ENCODE results near the gene ISCU. TPM values are rescaled to one million over a fixed set of nuclear protein-coding genes. Genes with fewer than 3 reads are reported as not detected.
"Not testable (repeated sequence)": the region's sequence is repeated elsewhere in the genome, so short reads cannot be mapped to it uniquely, and the experiment has no call there.

ISCU gene
- total RNA-seq, 1 donor from 2014 or later, result 48.4 TPM

DNA sequence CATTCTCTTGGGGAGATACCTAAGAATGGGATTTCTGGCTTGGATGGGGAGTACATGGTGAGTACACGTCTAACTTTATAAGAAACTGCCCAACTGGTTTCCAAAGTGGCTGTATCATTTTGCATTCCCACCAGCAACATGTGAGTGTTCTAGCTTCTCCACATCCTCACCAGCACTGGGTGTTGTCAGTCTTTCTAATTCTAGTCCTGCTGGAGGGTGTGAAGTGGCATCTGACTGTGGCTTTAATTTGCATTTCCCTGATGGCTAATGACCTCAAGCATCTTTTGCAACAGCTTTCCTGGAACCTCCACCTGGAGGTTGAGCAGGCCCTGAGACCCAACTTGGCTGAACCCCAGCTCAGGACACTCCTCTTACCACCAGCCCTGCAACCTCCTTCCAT is 53.5 kb downstream of the ISCU start:
- no peak for DNase-seq
- no peaks in the 10 kb centered on the region for H3K4me1 Mint-ChIP-seq (ENCODE audit: low read depth, unreplicated experiment)
- H3K9me3 Mint-ChIP-seq (ENCODE audit: unreplicated experiment), result peaks cover 4% of the 10 kb centered on the region
- no peak overlapping the region for H3K27ac Mint-ChIP-seq (ENCODE audit: unreplicated experiment)
- no peak overlapping the region for H3K4me3 Mint-ChIP-seq (ENCODE audit: unreplicated experiment)
- H3K27me3 Mint-ChIP-seq (ENCODE audit: unreplicated experiment), result peaks cover 4% of the 10 kb centered on the region
- TF ChIP-seq CTCF (IDR thresholded peaks at IDR 0.05; ENCODE audit: partially characterized antibody, unreplicated experiment), result no peak
- H3K36me3 Mint-ChIP-seq (ENCODE audit: unreplicated experiment), result peaks cover 6% of the 10 kb centered on the region

DNA sequence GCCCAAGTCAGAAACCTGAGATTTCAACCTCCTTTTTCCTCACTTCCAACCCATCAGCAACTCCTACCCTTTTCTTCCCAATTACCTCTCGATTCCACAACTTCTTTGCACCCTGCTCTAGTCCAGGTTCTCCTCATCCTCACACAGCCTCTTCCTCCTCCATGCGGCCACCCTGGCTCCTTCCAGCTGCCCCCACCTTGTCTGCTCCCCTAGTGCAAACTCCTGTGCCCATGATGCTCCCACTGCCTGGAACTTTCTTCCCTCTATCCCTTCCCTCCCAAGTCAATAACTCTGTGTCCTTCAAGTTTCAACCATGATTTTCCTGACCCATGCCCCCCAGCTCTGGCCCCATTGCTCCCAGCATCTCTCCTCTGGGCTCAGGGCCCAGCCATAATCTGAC is 54.0 kb downstream of the ISCU start:
- Mint-ChIP-seq H3K4me1 (ENCODE audit: low read depth, unreplicated experiment) (no peaks in the 10 kb centered on the region), H3K27me3 (ENCODE audit: unreplicated experiment) (peaks cover 4% of the 10 kb centered on the region), H3K9me3 (ENCODE audit: unreplicated experiment) (peaks cover 4% of the 10 kb centered on the region), H3K27ac (ENCODE audit: unreplicated experiment) (peak overlapping the region; percentile 23), H3K4me3 (ENCODE audit: unreplicated experiment) (no peak overlapping the region), H3K36me3 (ENCODE audit: unreplicated experiment) (peaks cover 6% of the 10 kb centered on the region)
- no peak for DNase-seq
- TF ChIP-seq CTCF (IDR thresholded peaks at IDR 0.05; ENCODE audit: partially characterized antibody, unreplicated experiment), result no peak

DNA sequence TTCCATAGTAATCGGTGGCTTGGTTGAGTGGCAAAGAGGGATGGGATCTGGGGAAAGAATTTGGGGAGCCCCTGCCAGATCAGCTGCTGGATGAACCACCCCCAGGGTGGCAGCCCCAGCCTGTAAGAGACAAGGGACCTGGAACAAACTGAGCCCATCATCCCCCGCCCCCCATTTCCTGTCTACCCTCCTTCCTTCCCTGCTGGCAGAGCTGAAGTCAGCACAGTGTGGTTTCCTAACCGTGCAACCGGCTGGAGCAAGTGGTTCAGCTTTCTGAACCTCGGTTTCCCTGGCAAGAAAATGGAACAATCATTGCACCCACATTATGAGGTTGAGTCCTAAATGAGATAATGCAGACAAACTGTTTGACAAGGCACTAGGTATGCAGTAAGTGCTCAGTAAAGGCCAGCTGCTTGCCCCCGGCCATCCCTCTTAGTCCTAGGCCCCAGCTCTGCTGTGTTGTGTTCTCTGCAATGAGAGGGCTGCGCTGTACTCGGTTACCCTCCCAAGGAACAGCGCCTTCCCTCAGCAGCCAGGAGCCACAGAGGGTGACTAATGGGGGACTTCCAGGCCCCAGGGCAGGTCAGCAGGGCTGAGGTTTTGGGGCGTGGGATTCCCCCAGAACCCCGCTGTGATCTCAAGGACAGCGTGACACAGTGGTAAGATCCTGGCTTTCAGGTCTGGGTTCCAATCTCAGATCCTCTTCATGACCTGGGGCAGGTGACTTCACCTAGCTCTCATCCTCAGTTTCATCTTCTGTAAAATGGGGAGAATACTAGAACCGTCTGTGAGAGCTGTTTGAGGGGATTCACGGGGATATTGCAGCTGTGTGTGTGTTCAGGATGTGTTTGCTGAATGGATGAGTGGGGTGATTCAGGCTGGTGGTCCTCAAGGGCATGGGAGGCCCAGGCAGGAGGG is 54.8 kb downstream of the ISCU start:
- no peaks in the 10 kb centered on the region for H3K4me1 Mint-ChIP-seq (ENCODE audit: low read depth, unreplicated experiment)
- H3K9me3 Mint-ChIP-seq (ENCODE audit: unreplicated experiment), result peaks cover 4% of the 10 kb centered on the region
- TF ChIP-seq CTCF (IDR thresholded peaks at IDR 0.05; ENCODE audit: partially characterized antibody, unreplicated experiment), result no peak
- H3K36me3 Mint-ChIP-seq (ENCODE audit: unreplicated experiment), result peaks cover 6% of the 10 kb centered on the region
- no peak overlapping the region for H3K4me3 Mint-ChIP-seq (ENCODE audit: unreplicated experiment)
- no peak overlapping the region for H3K27ac Mint-ChIP-seq (ENCODE audit: unreplicated experiment)
- peaks cover 4% of the 10 kb centered on the region for H3K27me3 Mint-ChIP-seq (ENCODE audit: unreplicated experiment)
- DNase-seq, result no peak

- TF ChIP-seq CTCF (IDR thresholded peaks at IDR 0.05; ENCODE audit: partially characterized antibody, unreplicated experiment), result peak; percentile 99
- peak; percentile 88 for DNase-seq
- Mint-ChIP-seq H3K4me1 (ENCODE audit: low read depth, unreplicated experiment) (no peaks in the 10 kb centered on the region), H3K9me3 (ENCODE audit: unreplicated experiment) (peaks cover 5% of the 10 kb centered on the region), H3K4me3 (ENCODE audit: unreplicated experiment) (no peak overlapping the region), H3K27me3 (ENCODE audit: unreplicated experiment) (peaks cover 4% of the 10 kb centered on the region), H3K27ac (ENCODE audit: unreplicated experiment) (no peak overlapping the region), H3K36me3 (ENCODE audit: unreplicated experiment) (peaks cover 6% of the 10 kb centered on the region)
Observed at GRCh38 chr12:108618079-108618952, 55.9 kb downstream of the ISCU start.

- H3K4me1 Mint-ChIP-seq (ENCODE audit: low read depth, unreplicated experiment); H3K9me3 Mint-ChIP-seq (ENCODE audit: unreplicated experiment); H3K4me3 Mint-ChIP-seq (ENCODE audit: unreplicated experiment); H3K27ac Mint-ChIP-seq (ENCODE audit: unreplicated experiment); DNase-seq; H3K36me3 Mint-ChIP-seq (ENCODE audit: unreplicated experiment); H3K27me3 Mint-ChIP-seq (ENCODE audit: unreplicated experiment): not testable (repeated sequence)
Observed at GRCh38 chr12:108618953-108619274, 56.5 kb downstream of the ISCU start.

Other genes starting within 250 kb of the ISCU start
- gene CMKLR1, start 223.3 kb upstream of the ISCU start, total RNA-seq (ENCODE audit: unreplicated experiment), result not detected
- gene FICD, start 47.3 kb upstream of the ISCU start, total RNA-seq (ENCODE audit: unreplicated experiment), result 4.8 TPM
- gene SART3, start 1.4 kb upstream of the ISCU start, total RNA-seq (ENCODE audit: unreplicated experiment), result 72.6 TPM
- gene TMEM119, start 35.5 kb downstream of the ISCU start, total RNA-seq (ENCODE audit: unreplicated experiment), result 0.15 TPM
- 0.34 TPM for gene SELPLG, start 71.3 kb downstream of the ISCU start, total RNA-seq (ENCODE audit: unreplicated experiment)
- 285 TPM for gene CORO1C, start 168.9 kb downstream of the ISCU start, total RNA-seq (ENCODE audit: unreplicated experiment)

Measured in glutamatergic neuron (in vitro differentiated cells).